Activated B cell treated with CpG ODN at 0.5 μM for 24 hours (primary cell): ENCODE data around the gene SPEM2. TPM values are rescaled to one million over a fixed set of nuclear protein-coding genes. Genes with fewer than 3 reads are reported as not detected.

Source experiments
- ATAC-seq: fragments of 200-7000 bp; cut with Tn5 transposase; one replicate; pipeline ENCODE4 v1.10.0; 2021; ENCODE audit warnings: low read depth, mild to moderate bottlenecking, moderate library complexity
- CTCF ChIA-PET: fragments of 350-600 bp; sonication (Branson Sonifier 250); formaldehyde crosslinking; loops from one replicate; lab custom pipeline; 2021; ENCODE audit warnings: antibody characterized with exemption; lab: Charles Lee
- POLR2A ChIA-PET: fragments of 350-600 bp; sonication (Branson Sonifier 250); formaldehyde crosslinking; loops from one replicate; lab custom pipeline; 2021; ENCODE audit warnings: antibody characterized with exemption; lab: Charles Lee
- DNase-seq: peaks from one replicate; pipeline ENCODE4 v3.0.0; 2022
- H3K27ac Mint-ChIP-seq: one replicate; pipeline ENCODE4 v1.8.0; 2020; ENCODE audit warnings: mixed read lengths
- H3K27me3 Mint-ChIP-seq: one replicate; pipeline ENCODE4 v1.8.0; 2021; ENCODE audit warnings: mixed read lengths
- H3K36me3 Mint-ChIP-seq: one replicate; pipeline ENCODE4 v1.8.0; 2021; ENCODE audit warnings: low read depth, mixed read lengths
- H3K4me1 Mint-ChIP-seq: one replicate; pipeline ENCODE4 v1.8.0; 2021; ENCODE audit warnings: mixed read lengths
- H3K4me3 Mint-ChIP-seq: one replicate; pipeline ENCODE4 v1.8.0; 2020; ENCODE audit warnings: mild to moderate bottlenecking, mixed read lengths
- H3K9me3 Mint-ChIP-seq: one replicate; pipeline ENCODE4 v1.8.0; 2020; ENCODE audit warnings: mixed read lengths
- intact Hi-C: fragments of 100-400 bp; cut with micrococcal nuclease; formaldehyde crosslinking; loops from one replicate; pipeline ENCODE4 v1.15.1; 2024
- total RNA-seq: library from RNA; stranded (reverse); gene quantifications from 2 replicates; pipeline ENCODE4 v1.2.3, GENCODE V29; 2022
- TF ChIP-seq, protein P1 (sequence below): fragments of 200-600 bp; IDR thresholded peaks from one replicate; pipeline ENCODE4 v1.8.0; 2022; ENCODE audit warnings: antibody characterized with exemption, mild to moderate bottlenecking

SPEM2 gene
- total RNA-seq, 1 donor from 2014 or later, result not detected

DNA sequence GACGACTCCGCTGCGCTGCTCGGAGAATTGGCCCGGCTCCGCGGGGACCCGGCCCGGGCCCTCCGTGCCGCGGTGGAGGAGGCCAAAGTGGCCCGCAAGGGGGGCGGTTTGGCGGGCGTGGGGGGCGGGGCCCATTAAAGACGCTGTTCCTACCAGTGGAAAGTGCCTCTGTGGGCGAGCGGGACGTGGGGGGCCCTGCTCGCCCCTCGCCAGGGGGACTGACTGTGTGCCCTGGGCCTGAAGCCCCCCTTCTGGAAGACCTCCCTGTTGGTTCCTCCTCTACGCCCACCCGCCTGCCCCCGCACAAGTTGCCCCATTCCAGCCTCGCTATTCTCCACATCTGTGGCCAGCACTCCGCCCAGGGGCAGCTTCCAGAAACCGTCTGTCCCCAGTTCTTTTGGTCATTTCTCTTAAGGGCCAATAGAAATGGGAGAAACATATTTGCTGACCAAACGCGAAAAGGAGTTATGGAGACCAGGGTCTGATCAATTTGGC is 12.0 kb downstream of the SPEM2 start:
- POLR2A ChIA-PET, result interaction anchor here (1.2 to 3.9 kb wide), 14 partner anchors 8 to 249 kb away, joined by 3 to 87 read pairs (median 14); partner anchors contain the start of genes ACAP1, MPDU1, POLR2A and SENP3
- DNase-seq (no peak), ATAC-seq (no peak)
- Mint-ChIP-seq H3K27me3 (peaks cover 26% of the 10 kb centered on the region), H3K36me3 (peaks cover 4% of the 10 kb centered on the region), H3K4me1 (peaks cover 52% of the 10 kb centered on the region), H3K27ac (no peak overlapping the region), H3K4me3 (peak overlapping the region; percentile 58), H3K9me3 (no peaks in the 10 kb centered on the region)
- CTCF ChIA-PET, result interaction anchor here (0.8 to 3.0 kb wide), 26 partner anchors 8 to 392 kb away, joined by 3 to 31 read pairs (median 6); partner anchors contain the start of genes CHRNB1, SENP3, SLC2A4 and SOX15
- intact Hi-C loops, result loop anchor here (1.0 to 5.0 kb wide), 3 partner anchors 81 to 390 kb away; no protein-coding TSS in a partner anchor
- TF ChIP-seq, protein P1, sequence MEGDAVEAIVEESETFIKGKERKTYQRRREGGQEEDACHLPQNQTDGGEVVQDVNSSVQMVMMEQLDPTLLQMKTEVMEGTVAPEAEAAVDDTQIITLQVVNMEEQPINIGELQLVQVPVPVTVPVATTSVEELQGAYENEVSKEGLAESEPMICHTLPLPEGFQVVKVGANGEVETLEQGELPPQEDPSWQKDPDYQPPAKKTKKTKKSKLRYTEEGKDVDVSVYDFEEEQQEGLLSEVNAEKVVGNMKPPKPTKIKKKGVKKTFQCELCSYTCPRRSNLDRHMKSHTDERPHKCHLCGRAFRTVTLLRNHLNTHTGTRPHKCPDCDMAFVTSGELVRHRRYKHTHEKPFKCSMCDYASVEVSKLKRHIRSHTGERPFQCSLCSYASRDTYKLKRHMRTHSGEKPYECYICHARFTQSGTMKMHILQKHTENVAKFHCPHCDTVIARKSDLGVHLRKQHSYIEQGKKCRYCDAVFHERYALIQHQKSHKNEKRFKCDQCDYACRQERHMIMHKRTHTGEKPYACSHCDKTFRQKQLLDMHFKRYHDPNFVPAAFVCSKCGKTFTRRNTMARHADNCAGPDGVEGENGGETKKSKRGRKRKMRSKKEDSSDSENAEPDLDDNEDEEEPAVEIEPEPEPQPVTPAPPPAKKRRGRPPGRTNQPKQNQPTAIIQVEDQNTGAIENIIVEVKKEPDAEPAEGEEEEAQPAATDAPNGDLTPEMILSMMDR, result no peak

DNA sequence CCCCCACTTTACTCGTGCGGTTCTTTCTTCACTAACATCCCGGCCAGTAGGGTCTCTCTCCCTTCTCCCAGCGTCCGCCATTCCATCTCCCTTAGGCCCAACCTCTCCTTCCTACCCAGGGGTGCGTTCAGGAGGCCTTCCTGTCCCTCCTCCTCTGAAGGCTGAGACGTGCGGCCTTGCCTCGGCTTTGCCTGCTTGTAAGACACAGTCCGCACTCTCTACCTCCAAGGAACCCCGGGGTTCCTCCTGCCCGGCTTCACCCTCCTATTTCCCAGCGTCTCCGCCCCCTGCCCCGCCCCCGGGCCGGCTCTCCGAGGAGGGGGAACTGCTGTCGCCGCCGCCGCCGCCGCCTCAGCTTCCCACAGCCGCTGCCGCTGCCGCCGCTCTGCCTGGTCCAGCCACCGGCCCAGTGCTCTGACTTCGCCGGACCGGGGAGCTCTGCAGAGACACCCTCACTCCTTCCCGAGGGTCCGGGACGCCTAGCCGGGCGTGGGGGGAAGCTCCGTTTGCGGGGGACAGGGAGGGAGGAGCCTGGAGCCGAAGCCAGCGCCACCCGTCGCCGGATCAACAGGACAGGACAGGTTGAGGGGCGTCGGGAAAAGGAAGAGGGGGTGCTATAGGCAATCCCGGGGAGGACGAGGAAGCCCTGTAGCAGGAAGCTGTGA is 12.7 kb downstream of the SPEM2 start:
- intact Hi-C loops, result loop anchor here (1.0 to 5.0 kb wide), 3 partner anchors 82 to 391 kb away; no protein-coding TSS in a partner anchor

DNA sequence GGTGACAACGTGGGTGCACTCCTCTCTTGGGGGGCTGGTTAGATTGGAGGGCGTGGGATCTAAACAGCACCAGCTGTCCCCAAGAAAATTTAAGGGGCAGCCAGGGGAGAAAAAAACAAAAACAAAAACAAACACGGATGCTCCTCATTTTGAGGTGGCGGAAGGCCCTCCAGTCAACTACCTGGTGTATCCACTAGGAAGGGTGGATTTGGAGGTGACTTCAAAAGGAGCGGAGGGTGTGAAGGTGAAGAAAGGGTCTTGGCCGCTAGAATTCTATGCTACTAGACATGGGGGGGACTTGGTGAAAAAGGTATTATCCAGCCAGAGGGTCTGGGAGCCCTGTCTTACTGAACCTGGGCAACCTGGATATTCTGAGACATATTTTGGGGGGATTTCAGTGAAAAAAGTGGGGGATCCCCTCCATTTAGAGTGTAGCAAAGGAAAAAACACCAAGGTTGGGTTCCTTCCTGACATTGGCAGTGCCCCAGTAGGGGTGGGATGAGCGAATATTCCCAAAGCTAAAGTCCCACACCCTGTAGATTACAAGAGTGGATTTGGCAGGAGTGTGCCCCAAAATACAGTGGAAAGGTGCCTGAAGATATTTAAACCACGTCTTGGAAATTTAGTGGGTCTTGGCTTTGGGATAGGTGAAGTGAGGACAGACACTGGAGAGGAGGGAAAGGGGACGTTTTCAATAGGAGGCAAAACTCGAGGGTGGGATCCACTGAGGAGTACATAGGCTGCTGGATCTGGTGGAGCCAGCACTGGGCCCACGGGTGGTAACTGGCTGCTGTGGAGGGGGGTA is 13.4 kb downstream of the SPEM2 start:
- ChIA-PET POLR2A (interaction anchor here (0.7 to 3.9 kb wide), 9 partner anchors 16 to 145 kb away, joined by 3 to 42 read pairs (median 6); partner anchors contain the start of genes MPDU1, NEURL4, POLR2A and SLC35G6), CTCF (interaction anchor here (1.1 kb wide), 1 partner anchor 83 kb away, joined by 3 read pairs; no protein-coding TSS in a partner anchor)
- DNase-seq (no peak), ATAC-seq (no peak)
- H3K27me3 Mint-ChIP-seq, result peaks cover 39% of the 10 kb centered on the region
- intact Hi-C loops, result loop anchor here (5.0 kb wide), 2 partner anchors 227 to 392 kb away; no protein-coding TSS in a partner anchor
- H3K4me1 Mint-ChIP-seq, result peaks cover 52% of the 10 kb centered on the region
- H3K9me3 Mint-ChIP-seq, result no peaks in the 10 kb centered on the region
- TF ChIP-seq, protein P1, result no peak
- H3K27ac Mint-ChIP-seq, result no peak overlapping the region
- peaks cover 4% of the 10 kb centered on the region for H3K36me3 Mint-ChIP-seq
- peak overlapping the region; percentile 58 for H3K4me3 Mint-ChIP-seq

More for the DNA sequence above, 12.7 kb downstream of the SPEM2 start:
- peaks cover 31% of the 10 kb centered on the region for H3K27me3 Mint-ChIP-seq
- TF ChIP-seq, protein P1, result no peak
- peaks cover 4% of the 10 kb centered on the region for H3K36me3 Mint-ChIP-seq
- peak overlapping the region; percentile 58 for H3K4me3 Mint-ChIP-seq
- ChIA-PET POLR2A (interaction anchor here (0.7 to 3.9 kb wide), 9 partner anchors 9 to 249 kb away, joined by 3 to 45 read pairs (median 6); partner anchors contain the start of genes MPDU1, NEURL4, POLR2A and SLC35G6), CTCF (interaction anchor here (1.2 to 2.7 kb wide), 3 partner anchors 42 to 56 kb away, joined by 3 to 10 read pairs (median 7); partner anchors contain the start of gene ZBTB4)
- peaks cover 52% of the 10 kb centered on the region for H3K4me1 Mint-ChIP-seq
- H3K27ac Mint-ChIP-seq, result no peak overlapping the region
- peak; percentile 64 for DNase-seq
- no peaks in the 10 kb centered on the region for H3K9me3 Mint-ChIP-seq
- ATAC-seq, result no peak

DNA sequence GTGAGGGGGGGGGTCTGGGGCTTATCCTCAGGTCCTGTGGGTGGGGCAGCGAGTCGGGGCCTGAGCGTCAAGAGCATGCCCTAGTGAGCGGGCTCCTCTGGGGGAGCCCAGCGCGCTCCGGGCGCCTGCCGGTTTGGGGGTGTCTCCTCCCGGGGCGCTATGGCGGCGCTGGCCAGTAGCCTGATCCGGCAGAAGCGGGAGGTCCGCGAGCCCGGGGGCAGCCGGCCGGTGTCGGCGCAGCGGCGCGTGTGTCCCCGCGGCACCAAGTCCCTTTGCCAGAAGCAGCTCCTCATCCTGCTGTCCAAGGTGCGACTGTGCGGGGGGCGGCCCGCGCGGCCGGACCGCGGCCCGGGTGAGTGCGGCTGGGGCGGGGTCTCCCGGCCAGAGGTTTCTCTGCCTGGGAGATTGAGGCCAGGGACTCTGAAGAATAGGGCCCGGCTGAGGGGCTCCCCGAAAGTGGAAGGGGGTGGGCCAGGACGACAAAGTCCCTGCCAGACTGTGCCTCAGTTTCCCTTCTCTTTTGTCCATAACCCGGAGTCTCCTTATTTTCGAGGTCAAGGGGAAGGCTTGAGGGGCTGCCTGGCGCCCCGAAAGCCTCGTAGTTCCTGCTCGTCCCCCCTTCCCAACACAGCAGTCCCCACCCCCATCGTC is 14.2 kb downstream of the SPEM2 start, which contains the start of gene FGF11:
TSS of gene FGF11 (plus strand) at position 51 of the 651 bp plus-strand sequence. CDS start at position 160, 109 bp downstream.
- Mint-ChIP-seq H3K4me3 (peak within 1 kb of the TSS; percentile 75), H3K27ac (no peak within 1 kb of the TSS), H3K4me1 (peaks cover 56% of the 10 kb centered on the region), H3K36me3 (peaks cover 4% of the 10 kb centered on the region), H3K9me3 (no peaks in the 10 kb centered on the region), H3K27me3 (peaks cover 44% of the 10 kb centered on the region)
- DNase-seq, result peak; percentile 28
- ChIA-PET CTCF (interaction anchor here (1.1 kb wide), 1 partner anchor 84 kb away, joined by 3 read pairs; no protein-coding TSS in a partner anchor), POLR2A (interaction anchor here (0.7 to 3.3 kb wide), 7 partner anchors 35 to 124 kb away, joined by 3 to 30 read pairs (median 4); partner anchors contain the start of genes POLR2A, TMEM256 and TMEM95)
- TF ChIP-seq, protein P1, result no peak
- intact Hi-C loops, result loop anchor here (5.0 kb wide), 2 partner anchors 227 to 392 kb away; no protein-coding TSS in a partner anchor
- no peak for ATAC-seq
